IMR-90 (cell line): ENCODE results near the gene PALM3. TPM values are rescaled to one million over a fixed set of nuclear protein-coding genes. Genes with fewer than 3 reads are reported as not detected.
A peak's percentile ranks its signal among the peaks of the same experiment; 100 is the strongest.

ENCODE experiments used
- ATAC-seq: fragments of 200-7000 bp; cut with Tn5 transposase; 2 replicates; pipeline ENCODE4 v1.9.1; 2020; ENCODE audit warnings: low read depth, mild to moderate bottlenecking, moderate library complexity
- BruUV-seq: library from RNA; stranded (reverse); fragments of 400-500 nt; replicated peaks from 2 replicates; lab custom pipeline; 2021; lab: Mats Ljungman, UMichigan
- CTCF ChIA-PET: fragments of 300-600 bp; formaldehyde crosslinking; extraction: SDS; loops from one replicate; lab custom pipeline; 2021; ENCODE audit warnings: antibody characterized with exemption; lab: Yijun Ruan, JAX
- POLR2A ChIA-PET: fragments of 300-600 bp; sonication (Branson Sonifier 250); formaldehyde crosslinking; loops from one replicate; lab custom pipeline; 2022; ENCODE audit warnings: antibody characterized with exemption; ENCODE audit not compliant: unreplicated experiment; lab: Charles Lee
- DNase-seq: peaks from one replicate; pipeline ENCODE4 v3.0.0; 2013
- H2AFZ ChIP-seq: replicated peaks from 2 replicates; pipeline ENCODE3; 2013; ENCODE audit warnings: low read length, mild to moderate bottlenecking; ENCODE audit not compliant: poor library complexity
- H2AK5ac ChIP-seq: 2 replicates; pipeline ENCODE4 v1.6.1; 2013; ENCODE audit warnings: low read depth, low read length, inconsistent platforms
- H2AK9ac ChIP-seq: replicated peaks from 2 replicates; pipeline ENCODE3; 2013; ENCODE audit warnings: mild to moderate bottlenecking, low read depth, low read length, moderate library complexity; ENCODE audit not compliant: poor library complexity
- H2BK120ac ChIP-seq: 2 replicates; pipeline ENCODE4 v1.6.1; 2013; ENCODE audit warnings: low read depth, low read length, inconsistent platforms
- H2BK15ac ChIP-seq: 3 replicates; pipeline ENCODE4 v1.6.1; 2013; ENCODE audit warnings: low read depth, low read length, inconsistent platforms
- H2BK20ac ChIP-seq: 2 replicates; pipeline ENCODE4 v1.6.1; 2013; ENCODE audit warnings: low read depth, mild to moderate bottlenecking, inconsistent platforms, low read length, moderate library complexity
- H2BK5ac ChIP-seq: 2 replicates; pipeline ENCODE4 v1.6.1; 2013; ENCODE audit warnings: mild to moderate bottlenecking, low read depth, low read length, inconsistent platforms; ENCODE audit not compliant: poor library complexity, severe bottlenecking
- H3K14ac ChIP-seq: replicated peaks from 2 replicates; pipeline ENCODE4 v1.6.1; 2013; ENCODE audit warnings: low read depth, low read length, inconsistent platforms
- H3K18ac ChIP-seq: 2 replicates; pipeline ENCODE4 v1.6.1; 2013; ENCODE audit warnings: low read depth, low read length, control low read depth
- H3K23ac ChIP-seq: 2 replicates; pipeline ENCODE4 v1.6.1; 2013; ENCODE audit warnings: low read depth, low read length, inconsistent platforms
- H3K27ac ChIP-seq: 2 replicates; pipeline ENCODE4 v1.5.1; 2013; ENCODE audit warnings: mild to moderate bottlenecking, control low read depth, low read length; ENCODE audit not compliant: insufficient read depth
- H3K27me3 ChIP-seq: 2 replicates; pipeline ENCODE4 v1.6.1; 2013; ENCODE audit warnings: low read length; ENCODE audit not compliant: control insufficient read depth, insufficient read depth
- H3K36me3 ChIP-seq: 2 replicates; pipeline ENCODE4 v1.6.1; 2013; ENCODE audit warnings: low read length, mixed read lengths; ENCODE audit not compliant: control insufficient read depth, insufficient read depth
- H3K4ac ChIP-seq: 2 replicates; pipeline ENCODE4 v1.6.1; 2013; ENCODE audit warnings: low read depth, low read length, inconsistent platforms
- H3K4me1 ChIP-seq: 2 replicates; pipeline ENCODE4 v1.6.1; 2013; ENCODE audit warnings: low read length, mixed read lengths; ENCODE audit not compliant: control insufficient read depth, insufficient read depth
- H3K4me2 ChIP-seq: 2 replicates; pipeline ENCODE4 v1.6.1; 2013; ENCODE audit warnings: low read depth, mild to moderate bottlenecking, control low read depth, low read length, moderate library complexity
- H3K4me3 ChIP-seq: 2 replicates; pipeline ENCODE4 v1.5.1; 2013; ENCODE audit warnings: low read depth, mild to moderate bottlenecking, control low read depth, low read length, moderate library complexity; ENCODE audit not compliant: insufficient read depth
- H3K56ac ChIP-seq: 2 replicates; pipeline ENCODE4 v1.6.1; 2013; ENCODE audit warnings: low read length, inconsistent platforms; ENCODE audit not compliant: insufficient read depth; ENCODE audit errors: extremely low read depth
- H3K79me1 ChIP-seq, 2 experiments: 2 replicates each; pipeline ENCODE4 v1.6.1; 2013; ENCODE audit warnings: low read length in 2 of 2, inconsistent platforms in 1 of 2, low read depth in 1 of 2
- H3K9ac ChIP-seq: 2 replicates; pipeline ENCODE4 v1.6.1; 2013; ENCODE audit warnings: low read depth, low read length, control low read depth
- H3K9me1 ChIP-seq: 2 replicates; pipeline ENCODE4 v1.6.1; 2013; ENCODE audit warnings: low read length, inconsistent platforms; ENCODE audit not compliant: insufficient read depth
- H3K9me3 ChIP-seq: 2 replicates; pipeline ENCODE4 v1.6.1; 2013; ENCODE audit warnings: low read length; ENCODE audit not compliant: control insufficient read depth, insufficient read depth
- H4K20me1 ChIP-seq: 2 replicates; pipeline ENCODE4 v1.6.1; 2013; ENCODE audit warnings: low read length, inconsistent platforms; ENCODE audit not compliant: insufficient read depth
- H4K5ac ChIP-seq: 2 replicates; pipeline ENCODE4 v1.6.1; 2013; ENCODE audit warnings: mild to moderate bottlenecking, low read depth, low read length, control low read depth
- H4K8ac ChIP-seq, 2 experiments: 2 replicates each; pipeline ENCODE4 v1.6.1; 2013; ENCODE audit warnings: low read depth in 2 of 2, low read length in 2 of 2, control low read depth in 1 of 2, inconsistent platforms in 1 of 2
- H4K91ac ChIP-seq: 2 replicates; pipeline ENCODE4 v1.6.1; 2013; ENCODE audit warnings: low read depth, low read length, inconsistent platforms; ENCODE audit not compliant: insufficient read depth
- BHLHE40 ChIP-seq: fragments of 150-350 bp; IDR thresholded peaks from 2 replicates; pipeline ENCODE4 v1.6.1; 2016; ENCODE audit warnings: mild to moderate bottlenecking, low read depth, low read length
- CEBPB ChIP-seq: IDR thresholded peaks from 2 replicates; pipeline ENCODE4 v1.6.1; 2012; ENCODE audit warnings: low read depth, low read length, improper control_type of control experiment
- CHD1 ChIP-seq: IDR thresholded peaks from 2 replicates; pipeline ENCODE4 v1.6.1; 2012; ENCODE audit warnings: low read depth, low read length, improper control_type of control experiment
- ELK1 ChIP-seq: fragments of 150-350 bp; IDR thresholded peaks from 2 replicates; pipeline ENCODE4 v1.6.1; 2016; ENCODE audit warnings: low read depth, mild to moderate bottlenecking, low read length, moderate library complexity, borderline replicate concordance
- FOS ChIP-seq: fragments of 150-350 bp; IDR thresholded peaks from 2 replicates; pipeline ENCODE4 v1.6.1; 2016; ENCODE audit warnings: low read depth, low read length
- MAFK ChIP-seq: IDR thresholded peaks from 2 replicates; pipeline ENCODE4 v1.6.1; 2012; ENCODE audit warnings: low read depth, low read length, improper control_type of control experiment
- MAZ ChIP-seq: IDR thresholded peaks from 2 replicates; pipeline ENCODE4 v1.6.1; 2012; ENCODE audit warnings: low read depth, mild to moderate bottlenecking, low read length, improper control_type of control experiment, moderate library complexity, borderline replicate concordance
- MXI1 ChIP-seq: IDR thresholded peaks from 2 replicates; pipeline ENCODE4 v1.6.1; 2012; ENCODE audit warnings: low read depth, mild to moderate bottlenecking, low read length, moderate library complexity, borderline replicate concordance
- NFE2L2 ChIP-seq: fragments of 150-350 bp; IDR thresholded peaks from 2 replicates; pipeline ENCODE4 v1.6.1; 2016; ENCODE audit warnings: low read depth, mild to moderate bottlenecking, low read length
- POLR2A ChIP-seq: IDR thresholded peaks from 2 replicates; pipeline ENCODE4 v1.6.1; 2012; ENCODE audit warnings: mild to moderate bottlenecking, low read depth, low read length
- RAD21 ChIP-seq: IDR thresholded peaks from 2 replicates; pipeline ENCODE4 v1.6.1; 2012; ENCODE audit warnings: low read length, improper control_type of control experiment
- RCOR1 ChIP-seq: IDR thresholded peaks from 2 replicates; pipeline ENCODE4 v1.6.1; 2012; ENCODE audit warnings: mild to moderate bottlenecking, low read length, improper control_type of control experiment; ENCODE audit not compliant: insufficient replicate concordance
- RFX5 ChIP-seq: IDR thresholded peaks from 2 replicates; pipeline ENCODE4 v1.8.0; 2012; ENCODE audit warnings: low read depth, mild to moderate bottlenecking, low read length, moderate library complexity
- SMC3 ChIP-seq: fragments of 150-350 bp; IDR thresholded peaks from 2 replicates; pipeline ENCODE4 v1.6.1; 2016; ENCODE audit warnings: low read depth, mild to moderate bottlenecking, antibody characterized with exemption, low read length, moderate library complexity
- WGBS, 2 experiments: methylation state at CpG; one replicate each; pipeline versions ENCODE4 v1.1.5 to v1.1.7; 2013; ENCODE audit warnings: missing lambda C conversion rate in 2 of 2; ENCODE audit not compliant: insufficient read length in 1 of 2; ENCODE audit errors: extremely low coverage in 2 of 2; 5-methylcytosine and 5-hydroxymethylcytosine counted together
- dilution Hi-C: fragments of 300-500 bp; cut with HindIII; formaldehyde crosslinking; loops from one replicate; pipeline ENCODE4 v1.14.3; 2018; ENCODE audit warnings: low sequenced_read_pairs; ENCODE audit not compliant: unreplicated experiment
- in situ Hi-C: fragments of 300-500 bp; cut with MboI; formaldehyde crosslinking; loops from 3 replicates; pipeline ENCODE4 v1.14.3; 2019; ENCODE audit warnings: low sequenced_read_pairs, inconsistent platforms, mixed read lengths
- intact Hi-C: fragments of 100-400 bp; cut with micrococcal nuclease; formaldehyde crosslinking; loops from 2 replicates; pipeline ENCODE4 v1.10.0; 2022
- polyA plus RNA-seq, 3 experiments: library from polyadenylated mRNA; depleted of rRNA; stranded (reverse); fragments of >200 nt; gene quantifications; 2 replicates each; pipeline ENCODE4 v1.2.3, GENCODE V29; 2012; ENCODE audit warnings: low replicate concordance in 1 of 3
- total RNA-seq: library from RNA; depleted of rRNA; stranded (reverse); fragments of >200 nt; gene quantifications from 2 replicates; pipeline ENCODE4 v1.2.3, GENCODE V29; 2012
- TF ChIP-seq, protein P1 (sequence below): conservative IDR thresholded peaks from 2 replicates; pipeline ENCODE4 v1.5.1; 2012; ENCODE audit warnings: mild to moderate bottlenecking, low read depth, low read length, improper control_type of control experiment
- TF ChIP-seq, protein P2 (sequence below): fragments of 150-350 bp; IDR thresholded peaks from 2 replicates; pipeline ENCODE4 v1.6.1; 2017; ENCODE audit warnings: mild to moderate bottlenecking, antibody characterized with exemption, low read length, low read depth

Gene PALM3
- total and polyA plus RNA-seq, 2 of the 4 experiments (the other 2 are of a cell fraction): 0.18 to 0.84 TPM

DNA sequence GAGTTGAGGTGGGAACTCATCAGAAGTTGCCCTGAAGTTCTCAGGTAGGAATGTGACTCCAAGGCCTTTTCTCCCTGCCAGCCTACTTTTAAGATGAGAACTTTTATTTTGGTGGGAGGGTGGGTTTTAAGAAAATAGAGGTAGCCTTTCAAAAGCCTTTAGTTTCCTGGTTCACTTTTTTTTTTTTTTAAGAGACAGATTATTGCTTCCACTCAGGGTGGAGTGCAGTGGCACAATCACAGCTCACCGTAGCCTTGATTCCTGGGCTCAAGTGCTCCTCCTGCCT is 20.7 kb upstream of the PALM3 start:
- Histone ChIP-seq H3K9me3 (no peaks in the 10 kb centered on the region), H2BK120ac (no peak overlapping the region), H3K4me2 (peak overlapping the region; percentile 56; the same call in 1 of the 2 replicates), H3K14ac (peak overlapping the region; percentile 89; the same call in 1 of the 2 replicates), H2AFZ (no peak overlapping the region), H3K18ac (no peak overlapping the region), H3K27me3 (no peaks in the 10 kb centered on the region), H4K8ac (peak overlapping the region; percentile 94; a peak in 2 of 4 replicates), H3K23ac (peak overlapping the region; percentile 66), H3K4me1 (peaks cover 8% of the 10 kb centered on the region), H3K9me1 (peaks cover 10% of the 10 kb centered on the region; the same call in 1 of the 2 replicates), H2BK5ac (no peak overlapping the region), H2BK15ac (no peak overlapping the region), H2AK9ac (no peak overlapping the region), H3K27ac (no peak overlapping the region), H2AK5ac (no peak overlapping the region), H4K91ac (no peak overlapping the region), H3K56ac (no peak overlapping the region), H3K4ac (peak overlapping the region; percentile 78), H4K5ac (no peak overlapping the region), H3K79me1 (peaks cover 12 to 23% of the 10 kb centered on the region in 2 experiments), H3K36me3 (no peaks in the 10 kb centered on the region; the same call in 1 of the 2 replicates), H3K9ac (no peak overlapping the region), H3K4me3 (no peak overlapping the region), H2BK20ac (no peak overlapping the region), H4K20me1 (no peaks in the 10 kb centered on the region)
- BruUV-seq: no TSS peak
- ATAC-seq: no peak
- TF ChIP-seq, protein P1, sequence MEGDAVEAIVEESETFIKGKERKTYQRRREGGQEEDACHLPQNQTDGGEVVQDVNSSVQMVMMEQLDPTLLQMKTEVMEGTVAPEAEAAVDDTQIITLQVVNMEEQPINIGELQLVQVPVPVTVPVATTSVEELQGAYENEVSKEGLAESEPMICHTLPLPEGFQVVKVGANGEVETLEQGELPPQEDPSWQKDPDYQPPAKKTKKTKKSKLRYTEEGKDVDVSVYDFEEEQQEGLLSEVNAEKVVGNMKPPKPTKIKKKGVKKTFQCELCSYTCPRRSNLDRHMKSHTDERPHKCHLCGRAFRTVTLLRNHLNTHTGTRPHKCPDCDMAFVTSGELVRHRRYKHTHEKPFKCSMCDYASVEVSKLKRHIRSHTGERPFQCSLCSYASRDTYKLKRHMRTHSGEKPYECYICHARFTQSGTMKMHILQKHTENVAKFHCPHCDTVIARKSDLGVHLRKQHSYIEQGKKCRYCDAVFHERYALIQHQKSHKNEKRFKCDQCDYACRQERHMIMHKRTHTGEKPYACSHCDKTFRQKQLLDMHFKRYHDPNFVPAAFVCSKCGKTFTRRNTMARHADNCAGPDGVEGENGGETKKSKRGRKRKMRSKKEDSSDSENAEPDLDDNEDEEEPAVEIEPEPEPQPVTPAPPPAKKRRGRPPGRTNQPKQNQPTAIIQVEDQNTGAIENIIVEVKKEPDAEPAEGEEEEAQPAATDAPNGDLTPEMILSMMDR: no peak
- TF ChIP-seq MXI1 (no peak), ELK1 (no peak), MAZ (no peak), FOS (no peak), CHD1 (no peak), CEBPB (no peak), BHLHE40 (no peak), POLR2A (no peak), RFX5 (no peak), NFE2L2 (no peak), RCOR1 (no peak), SMC3 (no peak), MAFK (no peak), RAD21 (no peak)
- TF ChIP-seq, protein P2, sequence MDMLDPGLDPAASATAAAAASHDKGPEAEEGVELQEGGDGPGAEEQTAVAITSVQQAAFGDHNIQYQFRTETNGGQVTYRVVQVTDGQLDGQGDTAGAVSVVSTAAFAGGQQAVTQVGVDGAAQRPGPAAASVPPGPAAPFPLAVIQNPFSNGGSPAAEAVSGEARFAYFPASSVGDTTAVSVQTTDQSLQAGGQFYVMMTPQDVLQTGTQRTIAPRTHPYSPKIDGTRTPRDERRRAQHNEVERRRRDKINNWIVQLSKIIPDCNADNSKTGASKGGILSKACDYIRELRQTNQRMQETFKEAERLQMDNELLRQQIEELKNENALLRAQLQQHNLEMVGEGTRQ: no peak
- dilution Hi-C loops: no loop called here
- in situ Hi-C loops: loop anchor here (25.0 kb wide), 1 partner anchor 320 kb away; the partner anchor contains the start of genes C19orf53 and MRI1
- no CpG with 5 or more reads among the region's 1 CpG for WGBS, 2 experiments
- no peak for DNase-seq
- intact Hi-C loops: no loop called here
- ChIA-PET CTCF (no interaction called here), POLR2A (no interaction called here)
